ENCODE data around the gene CCDC83.
A peak's percentile ranks its signal among the peaks of the same experiment; 100 is the strongest.
"Not testable (repeated sequence)": the region's sequence is repeated elsewhere in the genome, so short reads cannot be mapped to it uniquely, and the experiment has no call there.

The CCDC83 gene

GRCh38 chr11:85826116-85826855 lies 28.9 kb upstream of the CCDC83 start:
- Mint-ChIP-seq H3K9me3 (no peaks in the 10 kb centered on the region), H3K4me3 (peak overlapping the region; percentile 52)
- no peak for DNase-seq (ENCODE audit: low spot score in 2 of 2)

DNA sequence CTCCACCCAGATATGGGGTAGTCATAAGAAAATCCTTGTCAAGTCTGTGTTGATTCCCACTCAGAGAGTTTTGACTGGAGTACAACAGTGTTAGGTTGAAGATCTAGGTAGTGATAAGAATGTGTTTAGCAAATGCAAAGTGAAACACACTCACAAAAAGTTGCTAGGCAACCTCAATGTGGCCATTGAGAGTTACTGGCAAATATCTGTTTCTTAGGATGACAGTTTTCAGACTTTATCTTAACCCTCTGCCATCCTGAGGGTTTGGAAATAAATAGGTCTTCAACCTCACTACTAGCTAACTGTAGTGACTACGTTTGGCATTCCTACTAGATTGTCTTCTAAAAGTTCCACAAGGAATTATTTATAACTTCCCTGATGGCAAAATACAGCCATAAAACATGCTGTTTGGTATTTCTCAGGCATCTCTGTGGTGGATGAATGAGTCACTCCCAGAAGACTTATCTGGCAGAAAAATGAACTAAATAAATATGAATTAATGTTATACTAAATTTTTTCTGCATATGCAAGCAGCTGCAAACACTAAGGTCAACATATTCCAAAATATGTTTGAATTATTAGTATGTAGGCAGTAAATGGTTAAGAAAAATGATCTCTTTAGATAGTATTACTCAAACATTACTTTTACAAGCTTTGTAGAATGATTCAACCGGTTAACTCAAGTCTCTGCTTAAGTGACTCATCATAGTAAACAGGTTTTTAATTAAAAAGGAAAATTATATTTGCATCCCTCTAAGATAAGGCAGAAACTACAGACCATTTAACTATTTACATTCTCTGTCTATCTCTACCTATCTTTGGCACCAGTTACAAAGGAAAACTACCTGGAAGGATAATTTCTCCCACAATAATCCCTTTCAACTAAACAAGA lies 27.2 kb upstream of the CCDC83 start:
- Mint-ChIP-seq H3K27ac (peak overlapping the region; percentile 97), H3K4me3 (peak overlapping the region; percentile 52), H3K36me3 (no peaks in the 10 kb centered on the region), H3K9me3 (no peaks in the 10 kb centered on the region), H3K4me1 (peaks cover 53% of the 10 kb centered on the region)
- ATAC-seq (peak; percentile 85), DNase-seq (ENCODE audit: low spot score in 2 of 2) (no peak)

More at GRCh38 chr11:85826116-85826855, 28.9 kb upstream of the CCDC83 start:
- ATAC-seq = no peak
- H3K27ac Mint-ChIP-seq = peak overlapping the region; percentile 97
- H3K4me1 Mint-ChIP-seq = peaks cover 70% of the 10 kb centered on the region
- H3K36me3 Mint-ChIP-seq = no peaks in the 10 kb centered on the region

- peak overlapping the region; percentile 97 for H3K27ac Mint-ChIP-seq
These were observed 26.6 kb upstream of the CCDC83 start for GRCh38 chr11:85828640-85828978.

DNA sequence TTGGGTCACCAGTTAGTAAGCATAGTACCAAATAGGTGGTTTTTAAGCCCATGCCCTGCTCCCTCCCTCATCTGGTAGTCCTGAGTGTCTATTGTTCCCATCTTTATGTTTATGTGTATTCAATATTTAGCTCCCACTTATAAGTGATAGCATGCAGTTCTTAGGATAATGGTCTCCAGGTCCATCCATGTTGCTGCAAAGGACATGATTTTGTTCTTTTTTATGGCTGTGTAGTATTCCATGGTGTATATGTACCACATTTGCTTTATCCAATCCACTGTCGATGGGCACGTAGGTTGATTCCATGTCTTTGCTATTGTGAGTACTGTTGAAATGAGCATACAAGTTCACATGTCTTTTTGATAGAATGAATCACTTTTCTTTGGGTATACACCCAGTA lies 26.0 kb upstream of the CCDC83 start:
- Mint-ChIP-seq H3K9me3 (no peaks in the 10 kb centered on the region), H3K36me3 (no peaks in the 10 kb centered on the region), H3K4me3 (no peak overlapping the region), H3K4me1 (peaks cover 44% of the 10 kb centered on the region), H3K27ac (peak overlapping the region; percentile 97)
- DNase-seq (ENCODE audit: low spot score in 2 of 2) = no peak
- ATAC-seq = no peak

More at GRCh38 chr11:85828640-85828978, 26.6 kb upstream of the CCDC83 start:
- no peaks in the 10 kb centered on the region for H3K36me3 Mint-ChIP-seq
- H3K4me1 Mint-ChIP-seq = peaks cover 50% of the 10 kb centered on the region
- ATAC-seq (no peak), DNase-seq (ENCODE audit: low spot score in 2 of 2) (no peak)
- no peaks in the 10 kb centered on the region for H3K9me3 Mint-ChIP-seq
- H3K4me3 Mint-ChIP-seq = no peak overlapping the region

GRCh38 chr11:85831050-85831449 lies 24.1 kb upstream of the CCDC83 start:
- ATAC-seq = no peak
- DNase-seq (ENCODE audit: low spot score in 2 of 2) = no peak
- no peak overlapping the region for H3K4me3 Mint-ChIP-seq
- H3K36me3 Mint-ChIP-seq = no peaks in the 10 kb centered on the region
- H3K4me1 Mint-ChIP-seq = peaks cover 26% of the 10 kb centered on the region
- H3K9me3 Mint-ChIP-seq = no peaks in the 10 kb centered on the region
- no peak overlapping the region for H3K27ac Mint-ChIP-seq

DNA sequence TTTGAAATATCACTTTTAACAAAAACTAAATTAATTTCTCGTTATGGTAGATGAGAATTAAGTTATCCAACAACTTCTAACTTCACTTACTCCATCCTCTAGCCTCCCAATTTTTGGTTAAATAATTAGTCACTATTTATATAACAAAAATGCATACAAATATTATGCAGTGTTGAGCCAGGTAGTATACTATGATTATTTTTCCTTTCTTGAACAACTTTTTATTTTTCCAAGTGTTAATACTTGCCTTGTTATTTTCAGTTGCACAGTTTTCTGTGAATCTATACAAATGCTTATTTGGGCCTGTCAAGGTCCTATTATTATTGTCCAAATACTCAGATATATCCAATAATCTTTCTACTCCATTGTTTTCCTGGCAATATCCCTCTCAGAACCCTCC lies 19.9 kb upstream of the CCDC83 start:
- Mint-ChIP-seq H3K4me1 (no peaks in the 10 kb centered on the region), H3K27ac (no peak overlapping the region), H3K36me3 (no peaks in the 10 kb centered on the region), H3K9me3 (no peaks in the 10 kb centered on the region), H3K4me3 (no peak overlapping the region)
- no peak for ATAC-seq
- no peak for DNase-seq (ENCODE audit: low spot score in 2 of 2)

DNA sequence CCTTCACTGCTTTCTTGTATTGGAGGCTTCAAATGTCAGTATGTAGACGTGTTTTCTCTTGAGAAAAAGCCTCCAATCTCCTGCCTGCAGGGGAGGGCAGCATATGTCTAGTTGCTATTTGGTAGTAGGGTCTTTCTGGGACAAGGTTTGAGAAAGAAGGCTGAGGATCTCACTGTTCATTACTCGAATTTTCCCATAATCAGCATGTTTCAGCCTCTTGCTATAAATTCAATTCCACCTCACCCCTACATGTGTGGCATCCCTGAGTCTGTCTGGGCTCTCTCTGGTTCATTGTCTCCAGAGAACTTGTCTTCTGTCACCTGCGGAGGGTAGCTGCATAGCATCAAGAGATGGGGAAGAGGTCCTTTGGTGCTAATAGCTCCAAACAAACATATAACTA lies 19.5 kb upstream of the CCDC83 start:
- DNase-seq (ENCODE audit: low spot score in 2 of 2) (no peak), ATAC-seq (no peak)
- no peaks in the 10 kb centered on the region for H3K36me3 Mint-ChIP-seq
- H3K9me3 Mint-ChIP-seq = no peaks in the 10 kb centered on the region
- H3K4me3 Mint-ChIP-seq = no peak overlapping the region
- no peak overlapping the region for H3K27ac Mint-ChIP-seq
- no peaks in the 10 kb centered on the region for H3K4me1 Mint-ChIP-seq

DNA sequence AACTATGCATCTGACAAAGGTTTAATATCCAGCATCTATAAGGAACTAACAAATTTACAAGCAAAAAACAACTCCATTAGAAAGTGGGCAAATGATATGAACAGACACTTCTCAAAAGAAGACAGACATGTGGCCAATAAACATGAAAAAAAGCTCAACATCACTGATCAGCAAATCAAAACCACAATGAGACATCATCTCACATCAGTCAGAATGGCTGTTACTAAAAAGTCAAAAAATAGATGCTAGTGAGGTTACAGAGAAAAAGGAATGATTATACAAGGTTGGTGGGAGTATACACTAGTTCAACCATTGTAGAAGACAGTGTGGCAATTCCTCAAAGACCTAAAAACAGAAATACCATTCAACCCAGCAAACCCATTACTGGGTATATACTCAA lies 14.3 kb upstream of the CCDC83 start:
- ATAC-seq = peak; percentile 51
- H3K4me3 Mint-ChIP-seq; H3K36me3 Mint-ChIP-seq; DNase-seq (ENCODE audit: low spot score in 2 of 2); H3K27ac Mint-ChIP-seq; H3K9me3 Mint-ChIP-seq: not testable (repeated sequence)
- H3K4me1 Mint-ChIP-seq = peaks cover 15% of the 10 kb centered on the region

DNA sequence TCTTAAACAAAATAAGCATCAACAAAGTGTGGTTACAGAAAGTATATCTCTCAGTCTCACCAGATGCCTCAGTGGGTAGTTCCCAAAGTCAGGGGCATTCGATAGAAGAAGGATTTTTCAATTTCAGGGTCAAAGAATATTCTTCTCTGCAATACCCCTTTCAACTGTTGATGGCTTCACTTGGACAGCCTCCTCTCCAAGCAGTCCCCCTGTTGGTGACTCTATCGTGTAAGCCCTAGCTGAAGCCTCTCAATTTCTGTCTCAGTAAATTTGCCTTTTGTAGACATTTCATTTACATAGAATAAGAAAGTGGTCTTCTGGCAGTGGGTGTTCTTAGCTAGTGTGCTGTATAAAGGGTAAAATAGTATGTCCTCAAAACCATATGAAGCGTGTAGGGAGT lies 11.3 kb upstream of the CCDC83 start:
- DNase-seq (ENCODE audit: low spot score in 2 of 2) (no peak), ATAC-seq (no peak)
- H3K9me3 Mint-ChIP-seq = no peaks in the 10 kb centered on the region
- peaks cover 15% of the 10 kb centered on the region for H3K4me1 Mint-ChIP-seq
- no peak overlapping the region for H3K27ac Mint-ChIP-seq
- no peaks in the 10 kb centered on the region for H3K36me3 Mint-ChIP-seq
- H3K4me3 Mint-ChIP-seq = no peak overlapping the region

- Mint-ChIP-seq H3K36me3 (no peaks in the 10 kb centered on the region), H3K4me1 (peaks cover 15% of the 10 kb centered on the region), H3K9me3 (no peaks in the 10 kb centered on the region), H3K27ac (peak overlapping the region; percentile 35), H3K4me3 (no peak overlapping the region)
- ATAC-seq (peak; percentile 97), DNase-seq (ENCODE audit: low spot score in 2 of 2) (no peak)
These were observed 10.6 kb upstream of the CCDC83 start for GRCh38 chr11:85844439-85845123.

DNA sequence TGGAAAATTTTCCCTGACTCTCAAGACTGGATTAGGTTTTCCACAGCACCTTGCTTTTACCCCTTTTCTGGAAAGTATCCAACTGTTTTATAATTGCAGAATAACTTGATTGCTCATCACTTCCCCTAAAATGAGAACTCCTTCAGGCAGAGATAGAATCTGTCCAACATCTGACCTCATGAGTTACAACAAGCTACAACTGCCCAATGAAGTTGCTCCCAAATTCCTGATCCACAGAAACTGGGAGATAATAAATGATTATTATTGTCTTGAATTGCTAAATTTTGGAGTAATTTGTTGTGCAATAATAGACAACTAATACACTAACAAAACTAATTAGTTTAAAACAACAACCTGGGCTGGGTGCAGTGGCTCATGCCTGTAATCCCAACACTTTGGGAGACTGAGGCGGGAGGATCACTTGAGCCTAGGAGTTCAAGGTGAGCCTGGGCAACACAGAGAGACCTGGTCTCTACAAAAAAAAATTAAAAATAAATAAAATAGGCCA lies 10.0 kb upstream of the CCDC83 start:
- DNase-seq (ENCODE audit: low spot score in 2 of 2) (no peak), ATAC-seq (no peak)
- Mint-ChIP-seq H3K4me1 (peaks cover 15% of the 10 kb centered on the region), H3K36me3 (no peaks in the 10 kb centered on the region), H3K27ac (peak overlapping the region; percentile 35), H3K9me3 (no peaks in the 10 kb centered on the region), H3K4me3 (no peak overlapping the region)

- Mint-ChIP-seq H3K4me3 (no peak overlapping the region), H3K27ac (no peak overlapping the region), H3K9me3 (no peaks in the 10 kb centered on the region), H3K4me1 (peaks cover 15% of the 10 kb centered on the region), H3K36me3 (no peaks in the 10 kb centered on the region)
- ATAC-seq (no peak), DNase-seq (ENCODE audit: low spot score in 2 of 2) (no peak)
These were observed 7.7 kb upstream of the CCDC83 start for GRCh38 chr11:85847436-85847835.

DNA sequence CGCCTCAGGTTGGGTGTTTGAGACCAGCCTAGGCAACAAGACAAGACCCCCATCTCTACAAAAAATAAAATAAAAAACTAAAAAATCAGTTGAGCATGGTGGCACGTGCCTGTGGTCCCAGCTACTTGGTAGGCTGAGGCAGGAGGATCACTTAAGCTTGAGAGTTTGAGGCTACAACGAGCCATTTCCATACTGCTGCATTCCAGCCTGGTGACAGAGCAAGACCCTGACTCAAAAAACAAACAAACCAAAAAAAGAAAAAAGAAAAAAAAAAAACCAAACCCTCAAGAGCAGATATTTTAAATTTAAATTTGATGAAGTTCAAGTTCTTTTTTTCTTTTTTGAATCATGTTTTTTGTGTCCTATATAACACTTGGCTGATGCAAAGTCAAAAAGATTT lies 7.2 kb upstream of the CCDC83 start:
- no peak for ATAC-seq
- H3K4me3 Mint-ChIP-seq = no peak overlapping the region
- peaks cover 15% of the 10 kb centered on the region for H3K4me1 Mint-ChIP-seq
- DNase-seq (ENCODE audit: low spot score in 2 of 2) = no peak
- H3K36me3 Mint-ChIP-seq = no peaks in the 10 kb centered on the region
- no peak overlapping the region for H3K27ac Mint-ChIP-seq
- no peaks in the 10 kb centered on the region for H3K9me3 Mint-ChIP-seq

DNA sequence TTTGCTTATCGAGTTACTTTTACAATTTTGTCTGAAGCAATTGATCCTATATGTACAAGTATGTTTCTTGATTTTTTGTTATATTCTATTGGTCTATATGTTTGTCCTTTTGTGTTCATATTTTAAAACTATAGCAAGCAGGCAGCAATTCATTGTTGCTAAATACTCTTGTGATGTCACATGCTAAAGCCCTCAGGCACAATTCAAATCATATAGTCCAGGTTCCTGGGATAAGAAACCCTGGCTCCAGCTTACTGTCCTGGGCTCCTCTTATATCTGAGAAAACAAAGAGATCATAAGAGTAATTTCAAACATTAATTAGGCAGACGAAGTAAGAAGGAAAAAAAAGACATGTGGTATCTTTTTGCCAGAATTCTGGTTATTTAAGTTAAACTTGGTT lies 6.6 kb upstream of the CCDC83 start:
- Mint-ChIP-seq H3K4me3 (no peak overlapping the region), H3K36me3 (no peaks in the 10 kb centered on the region)
- DNase-seq (ENCODE audit: low spot score in 2 of 2) = no peak

DNA sequence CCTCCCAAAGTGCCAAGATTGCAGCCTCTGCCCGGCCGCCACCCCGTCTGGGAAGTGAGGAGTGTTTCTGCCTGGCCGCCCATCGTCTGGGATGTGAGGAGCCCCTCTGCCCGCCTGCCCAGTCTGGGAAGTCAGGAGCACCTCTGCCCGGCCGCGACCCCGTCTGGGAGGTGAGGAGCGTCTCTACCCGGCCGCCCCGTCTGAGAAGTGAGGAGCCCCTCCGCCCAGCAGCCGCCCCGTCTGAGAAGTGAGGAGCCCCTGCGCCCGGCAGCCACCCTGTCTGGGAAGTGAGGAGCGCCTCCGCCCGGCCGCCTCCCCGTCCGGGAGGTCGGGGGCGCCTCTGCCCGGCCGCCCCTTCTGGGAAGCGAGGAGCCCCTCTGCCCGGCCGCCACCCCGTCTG lies 2.4 kb upstream of the CCDC83 start:
- not testable (repeated sequence) for H3K27ac Mint-ChIP-seq

More for the DNA sequence above, 6.6 kb upstream of the CCDC83 start:
- peaks cover 15% of the 10 kb centered on the region for H3K4me1 Mint-ChIP-seq
- no peak overlapping the region for H3K27ac Mint-ChIP-seq
- no peak for ATAC-seq
- H3K9me3 Mint-ChIP-seq = no peaks in the 10 kb centered on the region

More for the DNA sequence above, 2.4 kb upstream of the CCDC83 start:
- H3K4me1 Mint-ChIP-seq; H3K9me3 Mint-ChIP-seq; H3K4me3 Mint-ChIP-seq; H3K36me3 Mint-ChIP-seq; ATAC-seq; DNase-seq (ENCODE audit: low spot score in 2 of 2): not testable (repeated sequence)
